Stimulated activated CD8-positive, alpha-beta memory T cell treated with anti-CD3 and anti-CD28 coated beads, Interleukin-7, amount 100 ng/mL, for 24 hours (primary cell): Measurements from ENCODE around the gene SCGB1A1.
"Not testable (repeated sequence)": the region's sequence is repeated elsewhere in the genome, so short reads cannot be mapped to it uniquely, and the experiment has no call there.

Source experiments
- DNase-seq: peaks from one replicate; pipeline ENCODE4 v3.0.0-alpha.2; 2020; ENCODE audit warnings: low read depth

SCGB1A1 gene

GRCh38 chr11:62418733-62419132 lies at the start of gene SCGB1A1:
Gene SCGB1A1, plus strand, starts transcription at chr11:62419033. Its CDS starts 63 bp downstream, at chr11:62419096.
- no peak for DNase-seq

GRCh38 chr11:62370743-62371440 lies 47.9 kb upstream of the SCGB1A1 start:
- no peak for DNase-seq

- no peak for DNase-seq
Measured at GRCh38 chr11:62372871-62373270, 46.0 kb upstream of the SCGB1A1 start.

GRCh38 chr11:62373464-62374119 lies 45.2 kb upstream of the SCGB1A1 start:
- DNase-seq, result no peak

GRCh38 chr11:62374801-62375200 lies 44.0 kb upstream of the SCGB1A1 start:
- no peak for DNase-seq

GRCh38 chr11:62378459-62379063 lies 40.3 kb upstream of the SCGB1A1 start:
- not testable (repeated sequence) for DNase-seq

GRCh38 chr11:62379586-62379985 lies 39.2 kb upstream of the SCGB1A1 start:
- DNase-seq, result not testable (repeated sequence)

- not testable (repeated sequence) for DNase-seq
Measured at GRCh38 chr11:62380821-62381245, 38.0 kb upstream of the SCGB1A1 start.

GRCh38 chr11:62383822-62384221 lies 35.0 kb upstream of the SCGB1A1 start:
- DNase-seq, result no peak

- not testable (repeated sequence) for DNase-seq
Measured at GRCh38 chr11:62386083-62386482, 32.8 kb upstream of the SCGB1A1 start.

GRCh38 chr11:62387381-62387780 lies 31.5 kb upstream of the SCGB1A1 start:
- no peak for DNase-seq

GRCh38 chr11:62388999-62389398 lies 29.8 kb upstream of the SCGB1A1 start:
- DNase-seq, result no peak

GRCh38 chr11:62390237-62390636 lies 28.6 kb upstream of the SCGB1A1 start:
- no peak for DNase-seq

GRCh38 chr11:62390722-62391121 lies 28.1 kb upstream of the SCGB1A1 start:
- DNase-seq, result no peak

- DNase-seq, result no peak
Measured at GRCh38 chr11:62391642-62392425, 27.0 kb upstream of the SCGB1A1 start.

- DNase-seq, result no peak
Measured at GRCh38 chr11:62392506-62392905, 26.3 kb upstream of the SCGB1A1 start.

GRCh38 chr11:62393061-62393611 lies 25.7 kb upstream of the SCGB1A1 start:
- no peak for DNase-seq

- no peak for DNase-seq
Measured at GRCh38 chr11:62393735-62394134, 25.1 kb upstream of the SCGB1A1 start.

- DNase-seq, result no peak
Measured at GRCh38 chr11:62394825-62395538, 23.9 kb upstream of the SCGB1A1 start.

GRCh38 chr11:62395885-62396551 lies 22.8 kb upstream of the SCGB1A1 start:
- DNase-seq, result no peak
